ENCODE results near the gene PDGFB.

- TF ChIP-seq POLR2AphosphoS5 (IDR thresholded peaks at IDR 0.05; ENCODE audit: borderline replicate concordance, low read depth, low read length) (no peak), EZH2 (IDR thresholded peaks at IDR 0.05) (no peak), FOXP2 (optimal IDR thresholded peaks at IDR 0.05; ENCODE audit: control extremely low read depth, extremely low read length, insufficient read depth) (no peak)
Observed at GRCh38 chr22:39284983-39285382, 40.2 kb upstream of the PDGFB start.

All from SK-N-MC (cell line).